ENCODE measurements around the gene ZNF496. TPM values are rescaled to one million over a fixed set of nuclear protein-coding genes. Genes with fewer than 3 reads are reported as not detected.

Gene ZNF496
- total and polyA plus RNA-seq, 9 of the 15 experiments (the other 6 are each of a cell fraction or from before 2014, with no cell fraction given): 4.3 to 54.0 (median 31.3) TPM

GRCh38 chr1:247360991-247361731, 29.5 kb upstream of the ZNF496 start (continued):
- TF ChIP-seq HDAC3 (IDR thresholded peaks at IDR 0.05; ENCODE audit: borderline replicate concordance, partially characterized antibody) (no peak), ZNF79 (CRISPR knock-in tag; IDR thresholded peaks at IDR 0.05; ENCODE audit: low read depth) (peak; percentile 80), HIVEP1 (CRISPR knock-in tag; IDR thresholded peaks at IDR 0.05) (0 out of 2 replicates have a peak, but pooled peaks have one; percentile 72), RAD21 (CRISPR knock-in tag; conservative IDR thresholded peaks at IDR 0.05 in 1 of 2, IDR thresholded peaks at IDR 0.05 in 1 of 2) (peak; percentile 8 to 12; a peak in 2 of 4 replicates), THRB (CRISPR knock-in tag; conservative IDR thresholded peaks at IDR 0.05) (0 out of 2 replicates have a peak, but pooled peaks have one; percentile 31), ZZZ3 (IDR thresholded peaks at IDR 0.05) (no peak), RAD51 (IDR thresholded peaks at IDR 0.05; ENCODE audit: borderline replicate concordance, low read depth) (peak; percentile 24; the same call in 1 of the 2 replicates), RNF2 (IDR thresholded peaks at IDR 0.05) (no peak), ZKSCAN1 (IDR thresholded peaks at IDR 0.05; ENCODE audit: low read depth, low read length) (no peak), MAFK (IDR thresholded peaks at IDR 0.05; ENCODE audit: low read length) (no peak)
